PC-9 (cell line): ENCODE measurements around the gene INPP5A.

ENCODE experiments used
- CTCF ChIP-seq: fragments of 200-600 bp; sonication (generic); conservative IDR thresholded peaks from 2 replicates; pipeline ENCODE4 v1.6.1; 2017; ENCODE audit warnings: mixed run types, antibody characterized with exemption, mild to moderate bottlenecking, moderate library complexity
- EZH2 ChIP-seq: fragments of 200-600 bp; sonication (generic); IDR thresholded peaks from 2 replicates; pipeline ENCODE4 v1.8.0; 2017; ENCODE audit warnings: antibody characterized with exemption, low read depth

DNA sequence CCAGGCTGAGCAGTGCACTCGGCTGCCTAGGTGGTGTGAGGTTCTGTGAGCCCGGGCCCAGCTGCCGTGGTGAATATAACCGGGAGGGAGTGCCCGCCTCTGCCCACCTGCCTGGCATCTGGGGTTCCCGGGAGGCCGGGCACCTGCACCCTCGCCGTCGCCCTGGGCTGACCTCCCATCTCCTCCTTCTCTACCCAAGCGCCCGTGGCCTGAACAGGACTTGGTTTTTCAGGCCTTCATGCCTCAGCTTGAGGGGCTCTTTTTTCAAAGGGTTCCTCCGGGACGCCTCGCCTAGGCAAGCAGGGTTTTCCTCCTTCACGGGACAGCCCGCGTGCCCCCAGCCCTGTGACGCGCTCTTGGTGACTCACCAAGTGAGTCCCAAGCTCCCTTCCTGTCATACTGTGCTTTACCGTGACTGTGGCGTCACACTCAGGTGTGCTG is 9.9 kb downstream of the INPP5A start:
- TF ChIP-seq CTCF (no peak), EZH2 (no peak)
